NT2/D1 (cell line): ENCODE measurements around the gene INO80C.

ENCODE experiments used
- DNase-seq: peaks from one replicate; pipeline ENCODE4 v3.0.0-alpha.2; 2011; ENCODE audit warnings: low read depth, low spot score
- H3K27me3 ChIP-seq: 2 replicates; pipeline ENCODE4 v1.6.0; 2011; ENCODE audit warnings: mild to moderate bottlenecking; ENCODE audit not compliant: insufficient read length, insufficient read depth
- H3K36me3 ChIP-seq: 2 replicates; pipeline ENCODE4 v1.6.1; 2011; ENCODE audit warnings: mild to moderate bottlenecking, low read length, mixed read lengths; ENCODE audit not compliant: insufficient read depth, insufficient read length
- H3K4me1 ChIP-seq: 2 replicates; pipeline ENCODE4 v1.5.1; 2011; ENCODE audit not compliant: insufficient read depth, insufficient read length
- H3K4me3 ChIP-seq: 2 replicates; pipeline ENCODE4 v1.5.1; 2011; ENCODE audit warnings: low read depth; ENCODE audit not compliant: insufficient read length
- H3K9ac ChIP-seq: 2 replicates; pipeline ENCODE4 v1.6.0; 2011; ENCODE audit warnings: low read depth; ENCODE audit not compliant: insufficient read length
- H3K9me3 ChIP-seq: 2 replicates; pipeline ENCODE4 v1.5.1; 2011; ENCODE audit warnings: mild to moderate bottlenecking, low read length; ENCODE audit not compliant: insufficient read depth
- SUZ12 ChIP-seq: IDR thresholded peaks from 2 replicates; pipeline ENCODE4 v1.6.1; 2011; ENCODE audit not compliant: insufficient read length, insufficient read depth; ENCODE audit errors: extremely low read depth
- YY1 ChIP-seq: IDR thresholded peaks from 2 replicates; pipeline ENCODE4 v1.6.1; 2011; ENCODE audit not compliant: insufficient read length, insufficient read depth
- ZNF274 ChIP-seq: IDR thresholded peaks from 2 replicates; pipeline ENCODE4 v1.6.1; 2011; ENCODE audit warnings: mild to moderate bottlenecking, low read depth, low read length

Gene INO80C

GRCh38 chr18:35512761-35513160 is 15.0 kb upstream of the INO80C start:
- no peak overlapping the region for H3K4me3 ChIP-seq
- TF ChIP-seq ZNF274, result no peak
- TF ChIP-seq SUZ12, result no peak
- TF ChIP-seq YY1, result no peak
- no peak overlapping the region for H3K9ac ChIP-seq

GRCh38 chr18:35511833-35512232 is 14.1 kb upstream of the INO80C start:
- Histone ChIP-seq H3K9ac (no peak overlapping the region), H3K36me3 (no peaks in the 10 kb centered on the region), H3K4me3 (no peak overlapping the region), H3K4me1 (peaks cover 4% of the 10 kb centered on the region), H3K9me3 (no peaks in the 10 kb centered on the region), H3K27me3 (no peaks in the 10 kb centered on the region)
- no peak for DNase-seq
- no peak for TF ChIP-seq ZNF274
- no peak for TF ChIP-seq YY1
- no peak for TF ChIP-seq SUZ12

More at GRCh38 chr18:35512761-35513160, 15.0 kb upstream of the INO80C start:
- Histone ChIP-seq H3K9me3 (no peaks in the 10 kb centered on the region), H3K36me3 (no peaks in the 10 kb centered on the region), H3K4me1 (peaks cover 4% of the 10 kb centered on the region), H3K27me3 (no peaks in the 10 kb centered on the region)
- no peak for DNase-seq

- no peak for TF ChIP-seq YY1
- no peak for TF ChIP-seq ZNF274
- TF ChIP-seq SUZ12, result no peak
- no peaks in the 10 kb centered on the region for H3K9me3 ChIP-seq
- H3K9ac ChIP-seq, result no peak overlapping the region
- H3K4me1 ChIP-seq, result peaks cover 4% of the 10 kb centered on the region
- no peaks in the 10 kb centered on the region for H3K36me3 ChIP-seq
- no peak for DNase-seq
- no peaks in the 10 kb centered on the region for H3K27me3 ChIP-seq
- no peak overlapping the region for H3K4me3 ChIP-seq
Observed at GRCh38 chr18:35511428-35511827, 13.7 kb upstream of the INO80C start.

GRCh38 chr18:35510076-35510651 is 12.4 kb upstream of the INO80C start:
- no peak for DNase-seq
- Histone ChIP-seq H3K4me3 (no peak overlapping the region), H3K36me3 (no peaks in the 10 kb centered on the region), H3K4me1 (peaks cover 4% of the 10 kb centered on the region), H3K9ac (no peak overlapping the region), H3K9me3 (no peaks in the 10 kb centered on the region), H3K27me3 (no peaks in the 10 kb centered on the region)
- TF ChIP-seq ZNF274 (no peak), SUZ12 (no peak), YY1 (no peak)

- TF ChIP-seq SUZ12 (no peak), ZNF274 (no peak)
- Histone ChIP-seq H3K4me1 (peaks cover under 1% of the 10 kb centered on the region), H3K27me3 (no peaks in the 10 kb centered on the region), H3K4me3 (no peak overlapping the region), H3K36me3 (no peaks in the 10 kb centered on the region), H3K9me3 (no peaks in the 10 kb centered on the region), H3K9ac (no peak overlapping the region)
- no peak for DNase-seq
Observed at GRCh38 chr18:35508746-35509338, 11.1 kb upstream of the INO80C start.

- no peak for DNase-seq
- H3K4me3 ChIP-seq, result no peak overlapping the region
- H3K36me3 ChIP-seq, result no peaks in the 10 kb centered on the region
- no peak for TF ChIP-seq ZNF274
- no peak for TF ChIP-seq SUZ12
- no peak for TF ChIP-seq YY1
- no peaks in the 10 kb centered on the region for H3K9me3 ChIP-seq
- no peaks in the 10 kb centered on the region for H3K27me3 ChIP-seq
- no peaks in the 10 kb centered on the region for H3K4me1 ChIP-seq
- H3K9ac ChIP-seq, result no peak overlapping the region
Observed at GRCh38 chr18:35508030-35508429, 10.3 kb upstream of the INO80C start.

- Histone ChIP-seq H3K4me1 (no peaks in the 10 kb centered on the region), H3K9me3 (no peaks in the 10 kb centered on the region), H3K27me3 (no peaks in the 10 kb centered on the region), H3K9ac (no peak overlapping the region), H3K4me3 (no peak overlapping the region), H3K36me3 (no peaks in the 10 kb centered on the region)
- no peak for DNase-seq
- TF ChIP-seq SUZ12 (no peak), ZNF274 (no peak), YY1 (no peak)
Observed at GRCh38 chr18:35507623-35508022, 9.9 kb upstream of the INO80C start.
